UCSD-AML1 (cell line): ENCODE measurements around the gene SETD4.
"Not testable (repeated sequence)": the region's sequence is repeated elsewhere in the genome, so short reads cannot be mapped to it uniquely, and the experiment has no call there.

Experiments
- DNase-seq: peaks from one replicate; lab custom pipeline; 2025; ENCODE audit not compliant: unreplicated experiment; lab: John Stamatoyannopoulos, UW

Gene SETD4, protein sequence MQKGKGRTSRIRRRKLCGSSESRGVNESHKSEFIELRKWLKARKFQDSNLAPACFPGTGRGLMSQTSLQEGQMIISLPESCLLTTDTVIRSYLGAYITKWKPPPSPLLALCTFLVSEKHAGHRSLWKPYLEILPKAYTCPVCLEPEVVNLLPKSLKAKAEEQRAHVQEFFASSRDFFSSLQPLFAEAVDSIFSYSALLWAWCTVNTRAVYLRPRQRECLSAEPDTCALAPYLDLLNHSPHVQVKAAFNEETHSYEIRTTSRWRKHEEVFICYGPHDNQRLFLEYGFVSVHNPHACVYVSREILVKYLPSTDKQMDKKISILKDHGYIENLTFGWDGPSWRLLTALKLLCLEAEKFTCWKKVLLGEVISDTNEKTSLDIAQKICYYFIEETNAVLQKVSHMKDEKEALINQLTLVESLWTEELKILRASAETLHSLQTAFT

DNA sequence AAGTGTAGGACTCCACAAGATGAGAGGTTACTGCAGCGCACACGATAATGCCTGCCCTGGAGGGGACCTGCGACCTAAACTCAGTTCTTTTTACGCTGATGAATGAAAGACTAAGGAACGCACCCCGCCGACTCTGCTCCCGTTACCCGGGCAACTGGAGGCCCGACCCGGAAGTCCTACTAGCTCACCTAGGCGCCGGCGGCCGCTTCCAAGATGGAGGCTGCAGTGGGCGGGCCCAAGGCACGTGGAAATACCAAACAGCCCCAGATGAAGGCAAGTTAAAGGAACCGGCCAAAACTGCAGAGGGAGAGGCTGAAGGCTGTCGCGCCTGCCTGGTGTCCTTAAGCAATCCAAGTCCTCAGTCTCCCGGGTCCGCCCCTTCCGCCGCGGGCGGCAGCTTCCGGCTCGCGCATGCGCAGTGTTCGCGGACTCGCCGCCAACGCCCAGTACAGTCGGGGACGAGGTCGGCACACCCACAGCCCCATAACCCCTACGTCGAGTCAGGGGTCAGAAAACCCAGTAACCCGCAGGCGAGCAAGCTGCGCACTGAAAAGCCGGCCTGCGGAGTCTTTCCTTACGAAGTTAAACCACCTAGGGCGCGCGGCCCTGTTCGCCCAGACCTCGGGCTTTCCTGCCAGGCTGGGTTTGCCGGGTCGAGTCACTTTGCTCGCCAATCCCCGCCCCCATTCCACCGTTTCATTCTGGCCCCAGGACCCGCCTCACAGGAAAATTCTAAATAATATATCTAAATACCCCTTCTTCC lies at the start of gene SETD4:
Gene SETD4 (minus strand): TSS at position 368 of the 763 bp plus-strand sequence. CDS start 1,638 bp downstream, outside the sequence.
- DNase-seq: peak; percentile 94

DNA sequence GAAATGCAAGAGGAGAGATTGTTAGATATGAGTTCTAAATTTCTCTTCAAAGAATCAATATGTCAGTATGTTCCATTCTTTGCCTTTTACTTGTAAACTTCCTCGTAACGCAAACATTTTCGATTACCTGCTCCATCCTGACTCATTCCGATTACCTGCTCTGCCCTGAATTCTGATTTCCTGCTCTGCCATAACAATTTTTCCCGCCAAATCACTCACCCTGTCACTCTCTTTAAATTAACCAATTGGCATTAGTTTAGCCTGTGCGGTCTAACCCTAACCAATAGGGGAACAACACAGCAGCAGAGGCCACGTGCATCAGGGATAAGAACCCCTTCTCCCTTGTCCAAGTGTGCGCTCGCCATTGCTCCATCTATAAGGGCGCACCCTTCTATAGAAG lies 49.5 kb upstream of the SETD4 start:
- DNase-seq: no peak

DNA sequence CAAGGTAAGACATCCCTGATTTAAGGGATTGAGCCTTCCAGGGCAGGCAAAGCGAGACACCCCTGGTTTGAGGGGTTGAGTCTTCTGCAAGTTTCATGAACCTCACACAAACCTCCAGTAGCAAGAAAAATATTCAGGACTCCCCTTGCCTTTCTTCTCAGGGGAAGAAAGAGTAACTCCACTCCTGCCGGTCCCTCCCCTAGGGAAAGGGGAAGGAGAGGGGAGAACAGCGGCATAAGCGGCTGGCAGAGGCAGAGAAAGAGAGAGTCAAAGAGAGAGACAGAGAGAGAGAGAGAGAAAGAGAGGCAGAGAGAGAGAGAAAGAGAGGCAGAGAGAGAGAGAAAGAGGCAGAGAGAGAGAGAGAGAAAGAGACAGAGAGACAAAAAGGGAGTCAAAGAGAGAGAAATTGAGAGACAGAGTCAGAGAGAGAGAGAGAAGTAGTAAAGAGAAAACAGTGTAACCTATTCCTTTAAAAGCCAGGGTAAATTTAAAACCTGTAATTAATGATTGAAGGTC lies 45.1 kb upstream of the SETD4 start:
- DNase-seq: no peak

DNA sequence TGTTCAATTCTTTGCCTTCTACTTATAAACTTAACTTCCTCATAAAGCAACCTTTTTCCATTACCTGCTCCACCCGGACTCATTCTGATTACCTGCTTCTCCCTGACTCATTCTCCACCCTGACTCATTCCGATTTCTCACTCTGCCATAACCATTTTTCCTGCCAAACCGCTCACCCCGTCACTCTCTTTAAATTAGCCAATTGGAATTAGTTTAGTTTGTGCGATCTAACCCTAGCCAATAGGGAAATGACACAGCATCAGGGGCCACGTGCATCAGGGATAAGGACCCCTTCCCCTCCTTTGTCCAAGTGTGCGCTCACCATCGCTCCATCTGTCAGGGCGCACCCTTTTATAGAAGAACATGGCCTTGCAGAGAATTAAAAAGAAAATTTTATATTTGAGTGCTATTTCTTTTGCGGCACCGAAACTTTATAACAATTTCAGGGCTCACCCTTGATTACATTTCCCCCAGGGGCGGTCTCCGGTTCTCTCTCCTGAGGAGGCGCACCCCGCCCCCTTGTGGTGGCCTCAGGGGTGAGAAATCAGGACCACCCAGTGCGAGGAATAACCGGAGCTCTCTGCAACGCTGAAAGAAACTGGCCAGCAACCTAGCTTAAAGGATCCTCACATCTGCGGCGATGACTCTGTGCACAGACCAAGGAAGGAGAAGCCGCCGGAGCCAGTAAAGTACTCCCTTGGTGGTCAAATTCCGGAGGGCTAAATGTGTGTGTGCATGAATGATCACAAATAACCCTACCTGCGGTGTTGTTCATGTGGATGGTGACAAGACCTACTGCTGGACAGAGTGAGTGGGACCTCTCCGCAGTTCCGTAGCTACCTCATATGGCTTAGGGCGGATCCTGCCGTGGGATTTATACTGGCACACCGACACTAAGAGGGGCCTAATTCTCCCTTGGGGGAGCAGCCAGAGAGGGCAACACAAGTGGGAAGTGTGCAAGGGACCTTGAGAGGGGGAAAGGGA lies 44.3 kb upstream of the SETD4 start:
- no peak for DNase-seq

DNA sequence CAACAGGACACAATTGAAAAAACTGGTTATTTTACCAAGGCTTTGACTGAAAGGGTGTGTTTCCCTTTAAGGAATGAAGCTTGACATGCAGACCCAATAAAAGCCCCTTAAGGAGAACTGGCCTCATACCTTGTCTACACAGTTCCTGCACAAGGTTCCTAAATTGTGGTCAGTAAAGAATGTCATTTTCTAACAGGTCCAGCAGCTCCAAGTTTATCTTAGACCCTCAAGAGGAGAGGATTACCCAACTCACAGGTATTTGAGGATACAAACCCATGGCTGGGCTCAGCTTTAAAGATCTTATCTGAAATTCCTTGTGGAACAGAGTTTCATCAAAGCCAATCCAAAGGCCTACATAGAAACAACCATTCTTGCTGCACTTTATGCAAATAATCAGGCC lies 43.1 kb upstream of the SETD4 start:
- no peak for DNase-seq

DNA sequence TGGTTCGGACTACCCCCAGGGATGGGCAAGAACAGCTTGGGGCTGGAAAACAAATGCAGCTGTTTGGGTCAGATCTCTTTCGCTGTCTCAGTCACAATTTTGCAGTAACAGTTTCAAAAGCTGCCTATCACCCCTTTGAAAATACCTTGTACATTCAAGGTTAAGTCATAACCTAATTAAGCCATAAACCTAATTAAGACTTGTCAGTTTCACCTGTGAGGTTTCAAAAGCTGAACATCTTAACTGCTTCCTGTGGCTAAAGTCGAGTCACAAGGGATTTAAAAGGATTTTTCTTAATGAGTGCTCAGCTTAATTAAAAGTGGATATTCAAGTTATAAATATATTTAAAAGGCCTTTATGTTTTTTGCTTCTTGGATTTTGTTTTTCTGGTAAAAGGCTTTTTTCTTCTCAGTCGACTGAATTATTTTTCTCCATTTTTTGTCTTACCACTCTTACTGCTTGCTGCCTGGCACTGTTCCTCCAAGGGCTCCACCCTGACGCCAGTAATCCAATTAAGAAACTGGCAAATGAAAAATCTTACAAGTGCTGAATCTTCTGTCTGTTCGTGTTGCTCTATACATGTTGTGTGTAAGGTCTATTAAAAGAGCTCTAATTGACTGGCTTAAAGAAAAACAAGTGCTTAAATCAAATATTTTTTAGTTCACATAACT lies 40.8 kb upstream of the SETD4 start:
- DNase-seq: no peak

DNA sequence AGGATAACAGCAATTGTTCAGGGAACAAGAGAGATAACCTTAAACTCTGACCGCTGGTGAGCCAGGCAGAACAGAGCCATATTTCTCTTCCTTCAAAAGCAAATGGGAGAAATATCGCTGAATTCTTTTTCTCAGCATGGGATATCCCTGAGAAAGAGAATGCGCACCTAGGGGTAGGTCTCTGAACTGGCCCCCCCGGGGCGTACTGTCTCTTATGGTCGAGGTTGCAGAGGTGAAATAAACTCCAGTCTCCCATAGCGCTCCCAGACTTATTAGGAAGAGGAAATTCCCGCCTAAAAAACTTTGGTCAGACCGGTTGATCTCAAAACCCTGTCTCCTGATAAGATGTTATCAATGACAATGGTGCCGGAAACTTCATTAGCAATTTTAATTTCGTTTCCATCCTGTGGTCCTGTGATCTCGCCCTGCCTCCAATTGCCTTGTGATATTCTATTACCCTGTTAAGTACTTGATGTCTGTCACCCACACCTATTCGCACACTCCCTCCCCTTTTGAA lies 39.4 kb upstream of the SETD4 start:
- DNase-seq: not testable (repeated sequence)

DNA sequence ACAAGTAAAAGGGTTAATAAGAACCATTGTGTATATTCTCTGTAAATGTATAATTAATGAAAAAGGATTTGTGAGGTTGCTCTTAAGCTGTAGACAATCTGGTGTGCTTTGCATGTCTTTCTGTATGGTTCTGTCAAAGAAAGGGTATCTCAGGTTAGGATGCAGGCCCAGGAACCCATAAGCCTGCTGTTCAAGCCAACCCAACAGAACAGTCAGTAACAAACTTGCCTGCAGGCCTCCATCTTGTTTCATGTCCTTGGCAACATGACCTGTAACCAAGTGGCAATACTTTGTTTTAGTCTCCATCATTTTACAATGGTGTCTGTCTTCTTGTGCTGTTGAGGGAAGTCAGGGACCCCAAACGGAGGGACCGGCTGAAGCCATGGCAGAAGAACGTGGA lies 38.7 kb upstream of the SETD4 start:
- DNase-seq: no peak

DNA sequence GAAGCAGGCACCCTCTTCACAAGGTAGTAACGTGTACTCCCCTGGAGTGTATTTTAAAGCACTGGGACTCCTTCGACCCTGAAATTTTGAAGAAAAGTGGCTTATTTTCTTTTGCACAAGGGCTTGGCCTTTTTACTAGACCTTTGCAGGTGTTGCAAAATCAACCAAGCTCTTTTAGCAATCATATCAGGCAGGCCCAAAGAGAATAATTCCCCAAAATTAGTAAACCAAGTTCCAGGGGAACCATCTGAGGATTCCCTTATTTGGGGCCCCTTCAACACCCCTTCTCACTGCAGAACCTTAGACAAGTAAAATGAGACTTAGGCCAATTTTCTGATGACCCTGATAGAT lies 37.8 kb upstream of the SETD4 start:
- no peak for DNase-seq

DNA sequence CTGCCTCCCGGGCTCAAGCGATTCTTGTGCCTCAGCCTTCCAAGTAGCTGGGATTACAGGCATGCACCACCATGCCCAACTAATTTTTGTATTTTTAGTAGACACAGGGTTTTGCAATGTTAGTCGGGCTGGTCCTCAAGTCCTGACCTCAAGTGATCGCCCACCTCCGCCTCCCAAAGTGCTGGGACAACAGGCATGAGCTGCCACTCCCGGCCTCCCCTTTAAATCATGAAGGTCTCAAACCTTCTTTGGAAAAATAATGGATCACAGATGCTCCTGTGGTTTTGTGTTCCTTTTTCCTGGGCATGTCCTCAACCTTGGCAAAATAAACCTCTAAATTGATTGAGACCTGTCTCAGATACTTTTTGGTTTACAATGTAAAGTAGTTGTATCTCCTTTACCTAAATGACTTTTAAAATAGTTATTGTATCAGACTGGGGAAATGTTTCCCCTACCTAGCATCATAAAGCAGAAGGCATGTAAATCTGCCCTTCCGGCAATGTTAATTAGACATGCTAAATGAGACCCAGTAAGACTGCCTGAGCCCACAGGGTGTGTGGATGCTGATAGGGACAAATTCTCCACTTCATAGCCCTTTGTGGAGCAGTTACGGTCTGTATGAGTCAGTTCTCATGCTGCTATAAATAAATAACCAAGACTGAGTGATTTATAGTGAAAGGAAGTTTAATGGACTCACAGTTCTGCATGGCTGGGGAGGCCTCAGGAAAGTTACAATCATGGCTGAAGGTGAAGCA lies 37.3 kb upstream of the SETD4 start:
- DNase-seq: no peak

DNA sequence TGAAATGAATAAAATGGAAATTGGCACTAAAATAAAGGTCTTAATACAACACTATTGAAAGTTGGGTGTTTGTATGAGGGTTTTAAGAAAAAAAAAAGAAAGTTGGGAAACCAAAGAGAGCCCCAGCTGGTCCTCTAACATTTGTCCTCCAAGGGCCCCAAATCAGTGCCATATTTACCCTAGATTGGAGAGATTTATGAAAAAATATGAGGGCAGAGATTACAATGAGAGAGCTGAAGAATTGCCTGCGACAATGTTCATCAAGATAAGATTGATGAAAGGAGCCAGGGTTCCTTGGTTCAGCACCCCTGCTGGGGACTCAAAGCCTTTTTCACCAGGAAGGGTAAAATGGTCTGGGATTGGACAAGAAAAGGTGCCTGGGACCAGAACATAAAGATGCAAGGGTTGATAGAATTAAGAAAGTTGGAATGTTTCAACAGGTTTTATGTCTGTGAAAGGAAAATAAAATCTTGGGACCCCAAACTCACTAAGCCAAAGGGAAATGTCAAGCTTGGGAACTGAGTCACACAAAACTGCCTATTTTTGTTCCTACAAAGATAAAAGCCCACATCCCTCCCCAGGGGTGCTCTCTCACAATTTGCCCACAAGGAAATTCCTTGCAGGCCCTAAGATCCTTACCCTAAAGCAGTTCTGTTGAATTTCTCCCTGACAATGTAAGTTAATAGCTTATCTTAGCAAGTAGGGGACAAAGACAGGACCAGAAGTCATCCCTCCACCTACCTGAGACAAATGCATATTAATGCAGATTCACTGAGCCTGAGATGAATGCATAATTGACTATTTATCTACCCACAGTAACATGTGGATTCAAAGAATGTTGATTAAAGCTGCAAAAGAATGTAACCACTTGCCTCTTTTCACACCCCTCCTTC lies 36.3 kb upstream of the SETD4 start:
- DNase-seq: no peak

DNA sequence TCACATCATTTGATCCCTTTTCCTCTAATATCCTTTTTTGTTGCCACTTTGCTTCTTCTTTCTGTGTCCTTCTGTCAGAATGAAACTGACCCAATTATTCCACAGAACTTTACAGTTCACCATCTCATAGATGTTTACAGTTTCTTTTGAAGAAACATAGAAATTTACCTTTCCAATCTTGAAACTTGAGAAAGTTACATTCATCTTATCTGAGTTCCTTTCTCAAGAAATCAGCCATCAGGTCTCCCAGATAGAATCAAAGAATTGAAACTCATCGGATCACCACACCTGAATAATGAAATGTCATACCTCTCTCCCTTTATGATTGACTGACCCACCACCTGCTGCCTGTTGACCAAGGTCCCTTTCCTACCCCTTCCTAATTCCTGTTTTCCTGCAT lies 33.2 kb upstream of the SETD4 start:
- no peak for DNase-seq

DNA sequence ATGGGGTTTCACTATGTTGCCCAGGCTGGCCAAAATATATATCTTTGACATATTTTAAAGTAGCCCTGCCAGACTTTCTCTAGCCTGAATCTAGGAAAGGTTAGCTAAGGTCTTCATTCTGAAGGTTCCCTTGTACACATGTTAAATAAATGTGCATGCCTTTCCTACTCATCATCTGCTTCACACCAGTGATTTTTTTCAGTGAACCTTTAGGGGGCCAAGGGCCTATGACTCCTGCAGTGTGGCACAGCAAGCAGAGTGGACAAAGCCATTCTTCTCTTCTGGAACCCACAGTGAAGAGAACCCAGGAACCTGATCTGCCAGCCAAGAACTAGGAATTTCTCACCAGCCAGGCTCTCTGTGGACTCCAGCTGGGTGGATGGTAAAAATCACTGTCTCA lies 32.4 kb upstream of the SETD4 start:
- DNase-seq: no peak

DNA sequence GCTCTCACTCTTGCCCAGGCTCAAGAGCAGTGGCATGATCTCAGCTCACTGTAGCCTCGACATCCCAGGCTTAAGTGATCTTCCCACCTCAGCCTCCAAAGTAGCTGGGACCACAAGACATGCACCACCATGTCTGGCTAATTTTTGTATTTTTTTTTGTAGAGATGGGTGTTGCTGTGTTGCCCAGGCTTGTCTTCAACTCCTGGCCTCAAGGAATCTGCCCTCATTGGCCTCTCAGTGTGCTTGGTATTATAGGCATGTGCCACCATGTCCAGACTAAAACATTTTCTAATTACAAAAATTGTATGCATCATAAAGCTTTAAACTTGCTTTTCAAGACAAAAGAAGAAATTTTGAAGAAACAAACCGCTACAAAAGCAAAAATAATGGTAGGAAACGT lies 29.6 kb upstream of the SETD4 start:
- no peak for DNase-seq

DNA sequence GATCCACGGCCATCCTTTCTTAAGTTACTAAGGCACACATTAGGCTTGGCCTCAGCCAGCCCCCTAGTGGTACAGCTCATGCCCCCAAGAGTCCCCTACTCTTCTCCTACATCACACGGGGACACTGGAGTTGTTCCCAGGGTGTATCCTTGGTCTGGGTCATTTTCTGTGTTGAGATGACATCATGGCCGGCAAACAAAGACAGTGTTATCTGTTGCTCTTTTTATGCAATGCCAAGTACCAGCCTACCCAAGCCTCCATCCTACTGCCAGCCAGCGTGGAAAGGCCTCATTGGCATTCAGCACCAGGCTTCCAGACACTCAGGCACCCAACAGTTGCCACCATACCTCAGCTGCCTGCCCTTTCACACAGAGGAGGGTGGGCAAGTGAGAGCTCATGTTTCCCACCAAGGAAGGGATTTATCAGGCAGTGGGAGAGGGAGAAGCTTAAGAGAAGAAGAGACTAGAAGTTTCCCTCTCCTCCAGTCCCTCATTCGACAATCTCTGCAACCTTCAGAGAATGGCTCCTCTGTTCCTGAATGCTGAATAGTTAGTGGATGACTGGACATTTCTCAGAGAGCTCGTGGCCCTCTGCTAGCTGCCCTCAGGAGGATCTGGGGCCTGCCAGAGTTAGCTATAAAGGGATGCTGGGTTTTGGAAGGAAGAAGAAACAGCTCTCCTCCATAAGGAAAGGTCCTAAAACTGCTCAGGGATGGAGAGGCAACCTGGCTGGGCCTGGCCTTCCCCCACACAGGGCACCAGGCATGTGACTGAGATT lies 27.2 kb upstream of the SETD4 start:
- DNase-seq: no peak

DNA sequence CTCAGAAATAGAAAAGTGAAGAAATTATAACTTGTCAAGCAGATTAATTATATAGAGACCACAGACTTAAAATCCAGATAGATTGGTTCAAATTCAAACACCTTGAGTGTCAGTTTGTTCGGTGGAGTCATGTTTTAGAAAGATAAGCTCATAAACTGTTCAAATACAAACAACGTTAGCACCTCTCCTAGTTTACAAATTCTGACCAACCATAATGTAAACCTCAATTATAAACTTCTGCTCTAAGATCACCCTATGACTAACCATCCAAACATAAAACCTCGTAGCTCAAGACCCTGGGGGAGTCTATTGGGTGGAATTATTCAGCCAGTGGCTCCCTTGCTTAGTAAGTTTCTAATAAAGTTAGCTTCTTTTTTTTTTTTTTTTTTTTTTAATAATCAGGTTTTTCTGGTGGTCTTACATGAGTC lies 21.9 kb upstream of the SETD4 start:
- DNase-seq: no peak

DNA sequence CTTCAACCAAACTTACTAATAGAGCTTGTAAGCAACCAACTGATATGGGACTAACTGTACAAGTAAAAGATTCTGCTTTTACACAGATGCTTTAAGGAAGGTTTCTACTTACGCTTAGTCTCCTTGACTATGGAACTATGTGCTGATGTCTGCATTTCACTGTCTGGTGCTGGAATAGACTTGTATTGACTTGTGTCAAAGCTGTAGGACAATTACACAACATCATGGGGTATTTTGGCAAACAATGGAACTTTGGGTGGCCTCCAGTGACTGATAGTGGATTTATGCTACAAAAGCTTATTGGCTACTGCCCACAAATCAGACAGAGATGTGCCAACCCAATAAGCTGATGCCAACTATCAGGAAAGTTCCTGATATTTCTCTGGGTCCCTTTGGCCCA lies 20.1 kb upstream of the SETD4 start:
- DNase-seq: no peak

DNA sequence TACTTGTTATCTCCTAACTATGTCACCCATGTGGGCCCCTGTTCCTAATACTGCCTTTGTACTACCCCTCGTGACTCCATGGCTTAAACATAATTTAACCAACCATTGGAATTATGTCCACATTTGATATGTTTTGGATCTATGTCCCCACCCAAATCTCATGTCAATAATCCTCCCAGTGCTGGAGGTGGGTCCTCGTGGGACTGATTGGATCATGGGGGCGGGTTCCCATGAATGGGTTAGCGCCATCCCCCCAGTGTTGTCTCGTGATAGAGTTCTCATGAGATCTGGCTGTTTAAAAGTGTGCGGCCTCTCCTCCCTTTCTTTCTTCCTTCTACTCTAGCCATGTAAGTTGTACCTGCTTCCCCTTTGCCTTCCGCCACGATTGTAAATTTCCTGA lies 19.3 kb upstream of the SETD4 start:
- DNase-seq: no peak
